ENCODE results near the gene SH3BP2. TPM values are rescaled to one million over a fixed set of nuclear protein-coding genes. Genes with fewer than 3 reads are reported as not detected.

The SH3BP2 gene
- total RNA-seq, 1 experiment from 2014 or later, result 52.8 TPM

- no peak overlapping the region for H2AFZ ChIP-seq (ENCODE audit: low read depth, low read length, poor library complexity, severe bottlenecking)
- no peaks in the 10 kb centered on the region for H4K20me1 ChIP-seq (ENCODE audit: insufficient read depth)
- H3K9me2 ChIP-seq (ENCODE audit: insufficient read depth), result no peaks in the 10 kb centered on the region
- no peak for DNase-seq (ENCODE audit: low read depth, low spot score)
- no peak overlapping the region for H3K27ac ChIP-seq (ENCODE audit: low read depth, low read length)
- no peaks in the 10 kb centered on the region for H3K27me3 ChIP-seq (ENCODE audit: insufficient read depth, low read length)
- no peak for TF ChIP-seq ZNF274 (IDR thresholded peaks at IDR 0.05; ENCODE audit: low read depth, low read length)
- TF ChIP-seq EGR1 (IDR thresholded peaks at IDR 0.05; ENCODE audit: low read depth), result no peak
- TF ChIP-seq SIN3A (IDR thresholded peaks at IDR 0.05; ENCODE audit: low read depth), result no peak
- TF ChIP-seq FOSL1 (IDR thresholded peaks at IDR 0.05; ENCODE audit: low read depth), result no peak
- TF ChIP-seq REST (IDR thresholded peaks at IDR 0.05; ENCODE audit: low read depth), result no peak
- TF ChIP-seq ATF3 (IDR thresholded peaks at IDR 0.05), result no peak
- TF ChIP-seq EZH2phosphoT487 (IDR thresholded peaks at IDR 0.05; ENCODE audit: borderline replicate concordance), result no peak
- TF ChIP-seq YY1 (IDR thresholded peaks at IDR 0.05; ENCODE audit: extremely low read depth, insufficient replicate concordance, low read depth, low read length), result no peak
- no peak for TF ChIP-seq ZFX (IDR thresholded peaks at IDR 0.05)
- TF ChIP-seq EZH2 (IDR thresholded peaks at IDR 0.05), result no peak
- TF ChIP-seq RAD21 (IDR thresholded peaks at IDR 0.05; ENCODE audit: low read depth), result no peak
- TF ChIP-seq POLR2AphosphoS5 (IDR thresholded peaks at IDR 0.05; ENCODE audit: low read depth, low read length), result no peak
- TF ChIP-seq ZBTB33 (IDR thresholded peaks at IDR 0.05; ENCODE audit: extremely low read depth, insufficient replicate concordance, low read length), result no peak
- no peak for TF ChIP-seq CEBPB (IDR thresholded peaks at IDR 0.05; ENCODE audit: low read depth)
- TF ChIP-seq SP1 (IDR thresholded peaks at IDR 0.05; ENCODE audit: low read depth), result no peak
- no peak for TF ChIP-seq SRF (IDR thresholded peaks at IDR 0.05; ENCODE audit: low read depth)
- TF ChIP-seq CBX3 (IDR thresholded peaks at IDR 0.05; ENCODE audit: low read depth), result no peak
- peaks cover 2 to 11% of the 10 kb centered on the region in 2 experiments; a peak in 2 of 4 replicates for H3K4me1 ChIP-seq (ENCODE audit: control insufficient read depth in 1 of 2, insufficient read depth in 2 of 2, low read length in 2 of 2)
- H3K9ac ChIP-seq (ENCODE audit: low read length), result no peak overlapping the region
- H3K4me3 ChIP-seq (replicated peaks in 1 of 2; ENCODE audit: low read depth in 1 of 2, low read length in 2 of 2), result no peak overlapping the region
- no peak for ATAC-seq
- intact Hi-C loops (cut with micrococcal nuclease), result no loop called here
- POLR2A ChIA-PET, result no interaction called here
- no TSS peak for BruUV-seq (replicated peaks)
- H3K36me3 ChIP-seq (ENCODE audit: control insufficient read depth in 1 of 2, insufficient read depth in 2 of 2, low read length in 2 of 2), result no peaks in the 10 kb centered on the region
- RAD21 ChIA-PET (ENCODE audit: low non-redundant PET in 1 of 2, low total read pairs in 2 of 2, uncharacterized antibody in 2 of 2, unreplicated experiment in 2 of 2), result no interaction called here
- H3K9me3 ChIP-seq (ENCODE audit: control insufficient read depth in 1 of 2, insufficient read depth in 1 of 2, low read depth in 1 of 2, low read length in 2 of 2), result no peaks in the 10 kb centered on the region
- no peaks in the 10 kb centered on the region for H3K79me2 ChIP-seq (ENCODE audit: insufficient read depth, low read length)
- CTCF ChIA-PET, result no interaction called here
- H3K4me2 ChIP-seq (ENCODE audit: low read length), result no peak overlapping the region
These were observed 25.7 kb upstream of the SH3BP2 start for GRCh38 chr4:2767046-2767704.
